ENCODE results near the gene NUS1. TPM values are rescaled to one million over a fixed set of nuclear protein-coding genes. Genes with fewer than 3 reads are reported as not detected.
"Not testable (repeated sequence)": the region's sequence is repeated elsewhere in the genome, so short reads cannot be mapped to it uniquely, and the experiment has no call there.

NUS1 gene
- total RNA-seq, 2 donors from 2014 or later, result 17.6 to 17.8 TPM

GRCh38 chr6:117739869-117740268 is 64.6 kb downstream of the NUS1 start:
- Histone ChIP-seq H3K36me3 (replicated peaks in 1 of 2; ENCODE audit: insufficient read depth in 1 of 2, low read depth in 2 of 2) (no peaks in the 10 kb centered on the region), H3K27me3 (no peaks in the 10 kb centered on the region), H3K27ac (no peak overlapping the region), H3K4me3 (no peak overlapping the region), H3K9me3 (no peaks in the 10 kb centered on the region), H3K4me1 (no peaks in the 10 kb centered on the region)
- intact Hi-C loops (cut with DNase I), result no loop called here
- TF ChIP-seq POLR2A (IDR thresholded peaks at IDR 0.05) (no peak), CTCF (IDR thresholded peaks at IDR 0.05) (no peak)
- DNase-seq (no peak), ATAC-seq (no peak)
- WGBS, 2 donors, result 55 to 57% methylated on average over 4 of the region's 4 CpGs

GRCh38 chr6:117740605-117741004 is 65.3 kb downstream of the NUS1 start:
- no peak for TF ChIP-seq CTCF (IDR thresholded peaks at IDR 0.05)
- TF ChIP-seq POLR2A (IDR thresholded peaks at IDR 0.05), result no peak
- no peak overlapping the region for H3K4me3 ChIP-seq
- intact Hi-C loops (cut with DNase I), result no loop called here
- H3K9me3 ChIP-seq, result no peaks in the 10 kb centered on the region
- H3K36me3 ChIP-seq (replicated peaks in 1 of 2; ENCODE audit: insufficient read depth in 1 of 2, low read depth in 2 of 2), result no peaks in the 10 kb centered on the region
- no peak overlapping the region for H3K27ac ChIP-seq
- WGBS, 2 donors, result 18 to 40% methylated on average over 2 of the region's 2 CpGs
- H3K4me1 ChIP-seq, result no peaks in the 10 kb centered on the region
- ATAC-seq (no peak), DNase-seq (no peak)
- no peaks in the 10 kb centered on the region for H3K27me3 ChIP-seq

- ATAC-seq, result not testable (repeated sequence)
- WGBS, 2 donors, result 88 to 89% methylated on average over 12 to 18 of the region's 25 CpGs
Observed at GRCh38 chr6:117750675-117751074, 75.4 kb downstream of the NUS1 start.

More at GRCh38 chr6:117750675-117751074, 75.4 kb downstream of the NUS1 start:
- DNase-seq; H3K27me3 ChIP-seq; H3K9me3 ChIP-seq; H3K27ac ChIP-seq; H3K4me3 ChIP-seq; H3K36me3 ChIP-seq (replicated peaks in 1 of 2; ENCODE audit: insufficient read depth in 1 of 2, low read depth in 2 of 2); H3K4me1 ChIP-seq; intact Hi-C loops (cut with DNase I): not testable (repeated sequence)

Other genes with a start within 250 kb of the NUS1 start
- gene ROS1, start 249.5 kb upstream of the NUS1 start, total RNA-seq, result not detected
- 10 to 100 TPM; 10.6 to 11.5 TPM for gene DCBLD1, start 192.8 kb upstream of the NUS1 start, total RNA-seq
- 10 to 100 TPM in 1 of 2 donors, 1 to 10 TPM in 1; 7.9 to 16.6 TPM for gene GOPC, start 73.0 kb upstream of the NUS1 start, total RNA-seq
- under 1 TPM; under 0.01 to 0.78 TPM for gene SLC35F1, start 231.8 kb downstream of the NUS1 start, total RNA-seq

All from body of pancreas (tissue), 4 donors.